Superior temporal gyrus (tissue), 1 donor: ENCODE measurements around the gene RIPPLY3.
"Not testable (repeated sequence)": the region's sequence is repeated elsewhere in the genome, so short reads cannot be mapped to it uniquely, and the experiment has no call there.

Source experiments
- DNase-seq: peaks from one replicate; pipeline ENCODE4 v3.0.0-alpha.2; 2016; ENCODE audit errors: extremely low spot score

Gene RIPPLY3

GRCh38 chr21:36981049-36981391, 25.5 kb upstream of the RIPPLY3 start:
- DNase-seq: no peak

GRCh38 chr21:36981977-36982700, 24.4 kb upstream of the RIPPLY3 start:
- no peak for DNase-seq

- DNase-seq: no peak
These were observed 20.5 kb upstream of the RIPPLY3 start for GRCh38 chr21:36985751-36986594.

- no peak for DNase-seq
These were observed 18.7 kb upstream of the RIPPLY3 start for GRCh38 chr21:36987845-36988244.

- DNase-seq: no peak
These were observed 18.0 kb upstream of the RIPPLY3 start for GRCh38 chr21:36988536-36988935.

- not testable (repeated sequence) for DNase-seq
These were observed 17.3 kb upstream of the RIPPLY3 start for GRCh38 chr21:36989199-36989698.

GRCh38 chr21:36989699-36990507, 16.6 kb upstream of the RIPPLY3 start:
- peak; percentile 87 for DNase-seq

GRCh38 chr21:36990508-36991205, 15.8 kb upstream of the RIPPLY3 start:
- DNase-seq: no peak

- no peak for DNase-seq
These were observed 13.8 kb upstream of the RIPPLY3 start for GRCh38 chr21:36992671-36993070.

GRCh38 chr21:36994501-36995158, 11.9 kb upstream of the RIPPLY3 start:
- no peak for DNase-seq

- DNase-seq: not testable (repeated sequence)
These were observed 11.2 kb upstream of the RIPPLY3 start for GRCh38 chr21:36995285-36995684.

- DNase-seq: no peak
These were observed 7.2 kb upstream of the RIPPLY3 start for GRCh38 chr21:36999131-36999898.

- DNase-seq: no peak
These were observed 6.1 kb upstream of the RIPPLY3 start for GRCh38 chr21:37000381-37000780.

GRCh38 chr21:37001441-37001840, 5.1 kb upstream of the RIPPLY3 start:
- no peak for DNase-seq

GRCh38 chr21:37002851-37003250, 3.7 kb upstream of the RIPPLY3 start:
- DNase-seq: not testable (repeated sequence)

GRCh38 chr21:37003917-37004316, 2.6 kb upstream of the RIPPLY3 start:
- DNase-seq: not testable (repeated sequence)

GRCh38 chr21:37005548-37006485, 685 bp upstream of the RIPPLY3 start:
- no peak for DNase-seq

GRCh38 chr21:37008724-37009123, 2.2 kb downstream of the RIPPLY3 start:
- DNase-seq: no peak

GRCh38 chr21:37009740-37010341, 3.3 kb downstream of the RIPPLY3 start:
- peak; percentile 81 for DNase-seq
